HCT116 (cell line): ENCODE data around the gene PGS1. TPM values are rescaled to one million over a fixed set of nuclear protein-coding genes. Genes with fewer than 3 reads are reported as not detected.

ENCODE experiments used
- ATAC-seq: fragments of 200-7000 bp; cut with Tn5 transposase; 2 replicates; pipeline ENCODE4 v1.9.1; 2020; ENCODE audit warnings: mild to moderate bottlenecking, moderate library complexity
- BruUV-seq: library from RNA; stranded (reverse); fragments of 400-500 nt; replicated peaks from 2 replicates; lab custom pipeline; 2021; lab: Mats Ljungman, UMichigan
- CTCF ChIA-PET: fragments of 300-600 bp; sonication (Branson Sonifier 250); formaldehyde crosslinking; loops from one replicate; lab custom pipeline; 2021; ENCODE audit warnings: antibody characterized with exemption; lab: Charles Lee
- POLR2A ChIA-PET: fragments of 300-600, 350-600 bp; sonication (Branson Sonifier 250); formaldehyde crosslinking; loops from one replicate; lab custom pipeline; 2021; ENCODE audit warnings: antibody characterized with exemption; lab: Charles Lee
- RAD21 ChIA-PET, 2 experiments: fragments of 300-600 bp; sonication (Branson Sonifier 250); formaldehyde crosslinking; loops; one replicate each; lab custom pipeline; 2023; ENCODE audit warnings: low total read pairs in 2 of 2; ENCODE audit not compliant: uncharacterized antibody in 2 of 2, unreplicated experiment in 2 of 2, low non-redundant PET in 1 of 2; lab: Charles Lee
- DNase-seq: peaks from one replicate; pipeline ENCODE4 v3.0.0-alpha.2; 2010; ENCODE audit warnings: low read depth, low spot score
- H2AFZ ChIP-seq: fragments of 200-600 bp; shearing (Covaris generic), sonication (generic); 2 replicates; pipeline ENCODE4 v1.6.1; 2017; ENCODE audit warnings: low read depth, mixed run types, mixed read lengths, antibody characterized with exemption, low read length; ENCODE audit not compliant: poor library complexity, severe bottlenecking
- H3K27ac ChIP-seq: 2 replicates; pipeline ENCODE4 v1.5.1; 2012; ENCODE audit warnings: low read depth, low read length
- H3K27me3 ChIP-seq: fragments of 200-600 bp; sonication (generic); 2 replicates; pipeline ENCODE4 v1.6.1; 2016; ENCODE audit warnings: mixed run types, low read length, mixed read lengths; ENCODE audit not compliant: insufficient read depth
- H3K36me3 ChIP-seq, 2 experiments: fragments of 200-500 bp in 1 of 2; fragments of 200-600 bp in 1 of 2; sonication (Bioruptor generic) in 1 of 2; sonication (generic) in 1 of 2; 2 replicates each; pipeline versions ENCODE4 v1.5.1 to v1.6.1; 2014 to 2016; ENCODE audit warnings: low read length in 2 of 2, inconsistent platforms in 1 of 2, mixed read lengths in 1 of 2, mixed run types in 1 of 2; ENCODE audit not compliant: insufficient read depth in 2 of 2, control insufficient read depth in 1 of 2
- H3K4me1 ChIP-seq, 2 experiments: fragments of 200-600 bp in 1 of 2; sonication (generic) in 1 of 2; 2 replicates each; pipeline versions ENCODE4 v1.5.1 to v1.6.1; 2012 to 2017; ENCODE audit warnings: low read length in 2 of 2, inconsistent platforms in 1 of 2, mild to moderate bottlenecking in 1 of 2, mixed read lengths in 1 of 2, mixed run types in 1 of 2, moderate library complexity in 1 of 2; ENCODE audit not compliant: insufficient read depth in 2 of 2, control insufficient read depth in 1 of 2
- H3K4me2 ChIP-seq: fragments of 200-600 bp; sonication (generic); 2 replicates; pipeline ENCODE4 v1.6.1; 2017; ENCODE audit warnings: mixed run types, low read length, mixed read lengths
- H3K4me3 ChIP-seq, 2 experiments: fragments of 200-600 bp in 1 of 2; sonication (generic) in 1 of 2; replicated peaks in 1 of 2; 2 replicates each; pipeline ENCODE4 v1.5.1; 2011 to 2016; ENCODE audit warnings: low read length in 2 of 2, control low read depth in 1 of 2, low read depth in 1 of 2, mild to moderate bottlenecking in 1 of 2, mixed read lengths in 1 of 2, mixed run types in 1 of 2
- H3K79me2 ChIP-seq: fragments of 200-600 bp; sonication (generic); 2 replicates; pipeline ENCODE4 v1.6.1; 2017; ENCODE audit warnings: mild to moderate bottlenecking, mixed run types, low read length, moderate library complexity, mixed read lengths; ENCODE audit not compliant: insufficient read depth
- H3K9ac ChIP-seq: fragments of 200-600 bp; sonication (generic); 2 replicates; pipeline ENCODE4 v1.6.1; 2016; ENCODE audit warnings: low read length, mixed read lengths
- H3K9me2 ChIP-seq: fragments of 200-600 bp; sonication (generic), shearing (Covaris generic); 2 replicates; pipeline ENCODE4 v1.6.1; 2017; ENCODE audit warnings: mixed run types, mild to moderate bottlenecking, moderate library complexity; ENCODE audit not compliant: insufficient read depth
- H3K9me3 ChIP-seq, 2 experiments: fragments of 200-500 bp in 1 of 2; fragments of 200-600 bp in 1 of 2; sonication (Bioruptor generic) in 1 of 2; sonication (generic) in 1 of 2; 2 replicates each; pipeline ENCODE4 v1.6.1; 2014 to 2017; ENCODE audit warnings: low read length in 2 of 2, mixed read lengths in 2 of 2, inconsistent platforms in 1 of 2, low read depth in 1 of 2, mild to moderate bottlenecking in 1 of 2, mixed run types in 1 of 2, moderate library complexity in 1 of 2; ENCODE audit not compliant: control insufficient read depth in 1 of 2, insufficient read depth in 1 of 2
- H4K20me1 ChIP-seq: fragments of 200-600 bp; sonication (generic), shearing (Covaris generic); 2 replicates; pipeline ENCODE4 v1.6.1; 2017; ENCODE audit warnings: mixed run types, mild to moderate bottlenecking, moderate library complexity; ENCODE audit not compliant: insufficient read depth
- CEBPB ChIP-seq: IDR thresholded peaks from 2 replicates; pipeline ENCODE4 v1.6.1; 2012; ENCODE audit warnings: low read depth
- ELF1 ChIP-seq: IDR thresholded peaks from 2 replicates; pipeline ENCODE4 v1.6.1; 2012; ENCODE audit warnings: low read depth, borderline replicate concordance
- REST ChIP-seq: IDR thresholded peaks from 2 replicates; pipeline ENCODE4 v1.6.1; 2012; ENCODE audit warnings: low read depth
- ZFX ChIP-seq: fragments of 450-650 bp; IDR thresholded peaks from 2 replicates; pipeline ENCODE4 v1.6.1; 2017
- intact Hi-C: fragments of 100-400 bp; cut with micrococcal nuclease; formaldehyde crosslinking; loops from 2 replicates; pipeline ENCODE4 v1.10.0; 2022
- total RNA-seq: library from RNA; stranded (reverse); gene quantifications from one replicate; pipeline ENCODE4 v1.2.1, GENCODE V29; 2021; ENCODE audit not compliant: unreplicated experiment

The PGS1 gene
- total RNA-seq, 1 experiment from 2014 or later = 44.4 TPM

- no peak for ATAC-seq
- intact Hi-C loops = no loop called here
- Histone ChIP-seq H3K36me3 (peaks cover 0 to 6% of the 10 kb centered on the region in 2 experiments; a peak in 2 of 4 replicates), H3K27me3 (no peaks in the 10 kb centered on the region), H3K4me1 (no peaks in the 10 kb centered on the region), H4K20me1 (no peaks in the 10 kb centered on the region), H3K9ac (no peak overlapping the region), H3K9me3 (no peaks in the 10 kb centered on the region), H3K4me2 (no peak overlapping the region), H2AFZ (no peak overlapping the region), H3K4me3 (no peak overlapping the region), H3K9me2 (no peaks in the 10 kb centered on the region), H3K79me2 (no peaks in the 10 kb centered on the region), H3K27ac (no peak overlapping the region)
- TF ChIP-seq ZFX (no peak), CEBPB (no peak), REST (no peak), ELF1 (no peak)
- DNase-seq = no peak
- BruUV-seq = no TSS peak
- ChIA-PET CTCF (interaction anchor here (0.8 kb wide), 1 partner anchor 13 kb away, joined by 3 read pairs; no protein-coding TSS in a partner anchor), POLR2A (no interaction called here), RAD21 (no interaction called here)
Observed at GRCh38 chr17:78432226-78433012, 54.0 kb downstream of the PGS1 start.
